K562 (cell line): ENCODE results near the gene SPZ1.

ENCODE experiments used
- CREB3 ChIP-seq: fragments of 450-650 bp; conservative IDR thresholded peaks from 2 replicates; pipeline ENCODE4 v1.6.1; 2016; ENCODE audit warnings: missing genetic modification characterization, low read depth, mild to moderate bottlenecking, missing compliant biosample characterization, moderate library complexity
- GTF2F1 ChIP-seq: IDR thresholded peaks from 2 replicates; pipeline ENCODE4 v1.6.1; 2011; ENCODE audit warnings: low read depth, low read length, improper control_type of control experiment
- HNRNPL ChIP-seq: fragments of 200-400 bp; formaldehyde crosslinking; IDR thresholded peaks from 2 replicates; pipeline ENCODE4 v1.6.1; 2017; ENCODE audit warnings: low read depth, mild to moderate bottlenecking, low read length
- JUN ChIP-seq, 2 experiments: sonication (generic) in 1 of 2; formaldehyde crosslinking in 1 of 2; IDR thresholded peaks; 2 replicates each; pipeline versions ENCODE4 v1.6.1 to v1.8.0; 2012 to 2022; ENCODE audit warnings: borderline replicate concordance in 2 of 2, mild to moderate bottlenecking in 2 of 2, improper control_type of control experiment in 1 of 2, low read depth in 1 of 2, low read length in 1 of 2, missing genetic modification reagents in 1 of 2
- RBBP5 ChIP-seq: fragments of 200-600 bp; sonication (generic); IDR thresholded peaks from 2 replicates; pipeline ENCODE4 v1.6.1; 2012; ENCODE audit warnings: borderline replicate concordance, mild to moderate bottlenecking, low read length, control low read depth, inconsistent platforms; ENCODE audit not compliant: insufficient read depth, poor library complexity, severe bottlenecking
- SMAD1 ChIP-seq: fragments of 150-350 bp; IDR thresholded peaks from 2 replicates; pipeline ENCODE4 v1.6.1; 2014; ENCODE audit warnings: low read length, low read depth; ENCODE audit not compliant: partially characterized antibody
- SRSF1 ChIP-seq: fragments of 200-400 bp; formaldehyde crosslinking; IDR thresholded peaks from 2 replicates; pipeline ENCODE4 v1.6.1; 2017; ENCODE audit warnings: mild to moderate bottlenecking, low read depth, low read length, moderate library complexity
- TOE1 ChIP-seq, 2 experiments: fragments of 450-650 bp in 1 of 2; sonication (generic) in 1 of 2; formaldehyde crosslinking in 1 of 2; IDR thresholded peaks; 2 replicates each; pipeline versions ENCODE4 v1.7.1 to v1.8.0; 2016 to 2022; ENCODE audit warnings: borderline replicate concordance in 2 of 2, mild to moderate bottlenecking in 2 of 2, antibody characterized with exemption in 1 of 2, inconsistent platforms in 1 of 2, low read depth in 1 of 2, missing genetic modification reagents in 1 of 2, moderate library complexity in 1 of 2
- USF1 ChIP-seq: sonication (generic); formaldehyde crosslinking; IDR thresholded peaks from 2 replicates; pipeline ENCODE4 v1.9.0; 2022; ENCODE audit warnings: mild to moderate bottlenecking, missing genetic modification reagents
- ZNF609 ChIP-seq: sonication (generic); formaldehyde crosslinking; IDR thresholded peaks from 2 replicates; pipeline ENCODE4 v1.8.1; 2023; ENCODE audit warnings: missing genetic modification reagents, mild to moderate bottlenecking, borderline replicate concordance
- ZNF830 ChIP-seq: fragments of 250-450 bp; sonication (Bioruptor Pico); IDR thresholded peaks from 2 replicates; pipeline ENCODE4 v1.5.0; 2021; ENCODE audit warnings: mild to moderate bottlenecking
- ZSCAN29 ChIP-seq: fragments of 450-650 bp; IDR thresholded peaks from 2 replicates; pipeline ENCODE4 v1.6.1; 2017
- ZZZ3 ChIP-seq: fragments of 450-650 bp; IDR thresholded peaks from 2 replicates; pipeline ENCODE4 v1.6.1; 2016; ENCODE audit warnings: antibody characterized with exemption, mild to moderate bottlenecking, moderate library complexity

DNA sequence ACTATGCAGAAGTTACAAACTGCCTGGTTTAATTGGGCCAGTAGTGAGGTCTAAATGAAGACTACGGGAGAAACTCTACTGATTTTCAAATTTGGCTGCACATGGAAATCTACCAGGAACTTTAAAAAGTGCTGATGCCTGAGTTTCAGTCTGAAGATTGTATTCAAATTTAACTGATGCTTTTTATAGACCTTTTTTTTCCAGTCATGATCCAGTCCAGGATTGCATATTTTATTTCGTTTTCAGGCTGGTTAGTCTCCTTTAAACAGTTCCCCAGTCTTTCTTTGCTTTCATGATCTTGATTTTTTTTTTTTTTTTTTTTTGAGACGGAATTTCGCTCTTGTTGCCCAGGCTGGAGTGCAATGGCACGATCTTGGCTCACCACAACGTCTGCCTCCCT, 23.7 kb upstream of the SPZ1 start:
- TF ChIP-seq HNRNPL = no peak
- no peak for TF ChIP-seq ZNF609 (CRISPR knock-in tag)
- TF ChIP-seq CREB3 (tag) = no peak
- TF ChIP-seq SRSF1 = no peak
- TF ChIP-seq ZNF830 (CRISPR knock-in tag) = no peak
- no peak for TF ChIP-seq USF1 (CRISPR knock-in tag)
- TF ChIP-seq JUN (IDR thresholded peaks at IDR 0.05; ENCODE audit: borderline replicate concordance, low read depth, low read length) = no peak
- no peak for TF ChIP-seq JUN (CRISPR knock-in tag; IDR thresholded peaks at IDR 0.05; ENCODE audit: borderline replicate concordance)
- TF ChIP-seq ZZZ3 = no peak
- TF ChIP-seq RBBP5 = no peak
- TF ChIP-seq TOE1 (IDR thresholded peaks at IDR 0.05; ENCODE audit: borderline replicate concordance) = no peak
- TF ChIP-seq TOE1 (CRISPR knock-in tag; IDR thresholded peaks at IDR 0.05; ENCODE audit: borderline replicate concordance, low read depth) = no peak
- no peak for TF ChIP-seq ZSCAN29
- no peak for TF ChIP-seq GTF2F1
- TF ChIP-seq SMAD1 = no peak
